NB4 (cell line): ENCODE results near the gene RNF150.

Experiments
- POLR2A ChIP-seq: IDR thresholded peaks from 2 replicates; pipeline ENCODE4 v1.6.1; 2011; ENCODE audit warnings: mild to moderate bottlenecking; ENCODE audit not compliant: insufficient read length; ENCODE audit errors: extremely low read depth
- TF ChIP-seq, protein P1 (sequence below): IDR thresholded peaks from one replicate; pipeline ENCODE4 v1.5.1; 2012; ENCODE audit warnings: low read depth, low read length
- TF ChIP-seq, protein P2 (sequence below): IDR thresholded peaks from 2 replicates; pipeline ENCODE4 v1.6.1; 2011; ENCODE audit warnings: low read depth, low read length

DNA sequence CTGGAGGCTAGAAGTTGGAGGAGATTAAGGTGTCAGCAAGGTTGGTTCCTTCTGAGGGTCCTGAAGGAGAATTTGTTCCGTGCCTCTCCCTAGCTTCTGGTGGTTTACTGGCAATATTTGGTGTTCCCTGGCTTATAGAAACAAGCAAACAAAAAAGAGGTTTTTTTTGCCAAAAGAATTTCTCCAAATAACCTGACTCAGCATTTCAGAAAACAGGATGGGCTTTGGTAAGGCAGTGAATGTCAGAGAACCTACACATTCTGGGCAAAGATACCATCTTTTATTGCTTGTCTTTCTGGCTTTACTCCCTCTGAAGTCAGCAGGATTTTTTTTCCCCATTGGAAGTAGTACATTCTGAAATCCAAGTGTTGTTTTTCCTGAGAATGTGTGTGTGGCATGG lies 283.7 kb downstream of the RNF150 start:
- TF ChIP-seq, protein P1, sequence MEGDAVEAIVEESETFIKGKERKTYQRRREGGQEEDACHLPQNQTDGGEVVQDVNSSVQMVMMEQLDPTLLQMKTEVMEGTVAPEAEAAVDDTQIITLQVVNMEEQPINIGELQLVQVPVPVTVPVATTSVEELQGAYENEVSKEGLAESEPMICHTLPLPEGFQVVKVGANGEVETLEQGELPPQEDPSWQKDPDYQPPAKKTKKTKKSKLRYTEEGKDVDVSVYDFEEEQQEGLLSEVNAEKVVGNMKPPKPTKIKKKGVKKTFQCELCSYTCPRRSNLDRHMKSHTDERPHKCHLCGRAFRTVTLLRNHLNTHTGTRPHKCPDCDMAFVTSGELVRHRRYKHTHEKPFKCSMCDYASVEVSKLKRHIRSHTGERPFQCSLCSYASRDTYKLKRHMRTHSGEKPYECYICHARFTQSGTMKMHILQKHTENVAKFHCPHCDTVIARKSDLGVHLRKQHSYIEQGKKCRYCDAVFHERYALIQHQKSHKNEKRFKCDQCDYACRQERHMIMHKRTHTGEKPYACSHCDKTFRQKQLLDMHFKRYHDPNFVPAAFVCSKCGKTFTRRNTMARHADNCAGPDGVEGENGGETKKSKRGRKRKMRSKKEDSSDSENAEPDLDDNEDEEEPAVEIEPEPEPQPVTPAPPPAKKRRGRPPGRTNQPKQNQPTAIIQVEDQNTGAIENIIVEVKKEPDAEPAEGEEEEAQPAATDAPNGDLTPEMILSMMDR, result no peak
- no peak for TF ChIP-seq POLR2A
- TF ChIP-seq, protein P2, sequence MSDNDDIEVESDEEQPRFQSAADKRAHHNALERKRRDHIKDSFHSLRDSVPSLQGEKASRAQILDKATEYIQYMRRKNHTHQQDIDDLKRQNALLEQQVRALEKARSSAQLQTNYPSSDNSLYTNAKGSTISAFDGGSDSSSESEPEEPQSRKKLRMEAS, result no peak
